T-helper 17 cell (primary cell): Measurements from ENCODE around the gene ATXN7L1. TPM values are rescaled to one million over a fixed set of nuclear protein-coding genes. Genes with fewer than 3 reads are reported as not detected.
A peak's percentile ranks its signal among the peaks of the same experiment; 100 is the strongest.

Experiments
- ATAC-seq: fragments of 150-1000 bp; cut with Tn5 transposase; 2 replicates; pipeline ENCODE4 v1.10.0; 2021; ENCODE audit warnings: mild to moderate bottlenecking, moderate library complexity
- DNase-seq, 3 donors: peaks; one replicate each; pipeline versions ENCODE4 v3.0.0 to v3.0.0-alpha.2; 2020 to 2021
- H3K9me3 ChIP-seq: one replicate; pipeline ENCODE4 v1.7.0; 2013; ENCODE audit warnings: low read length, mild to moderate bottlenecking; ENCODE audit not compliant: control insufficient read depth, poor library complexity, severe bottlenecking
- H3K27ac Mint-ChIP-seq: one replicate; pipeline ENCODE4 v1.8.0; 2022; ENCODE audit warnings: mild to moderate bottlenecking, moderate library complexity, mixed read lengths
- H3K27me3 Mint-ChIP-seq: one replicate; pipeline ENCODE4 v1.8.0; 2022; ENCODE audit warnings: mixed read lengths
- H3K36me3 Mint-ChIP-seq: one replicate; pipeline ENCODE4 v1.8.0; 2022; ENCODE audit warnings: low read depth, mixed read lengths
- H3K4me1 Mint-ChIP-seq: one replicate; pipeline ENCODE4 v1.8.0; 2022; ENCODE audit warnings: mild to moderate bottlenecking, mixed read lengths
- H3K4me3 Mint-ChIP-seq: one replicate; pipeline ENCODE4 v1.8.0; 2022; ENCODE audit warnings: mild to moderate bottlenecking, moderate library complexity, mixed read lengths
- total RNA-seq, 4 donors: library from RNA in 2 of 4; stranded (reverse) in 2 of 4; gene quantifications; one replicate each; pipeline ENCODE4 v1.2.3 and lab custom pipeline; 2022 to 2026

Gene ATXN7L1
- total RNA-seq, 2 donors from 2014 or later = 36.6 to 45.7 TPM

- H3K4me3 Mint-ChIP-seq = no peak overlapping the region
- no peaks in the 10 kb centered on the region for H3K36me3 Mint-ChIP-seq
- H3K27ac Mint-ChIP-seq = no peak overlapping the region
- DNase-seq (no peak), ATAC-seq (no peak)
- peaks cover 10% of the 10 kb centered on the region for H3K4me1 Mint-ChIP-seq
- no peaks in the 10 kb centered on the region for H3K9me3 ChIP-seq
- no peaks in the 10 kb centered on the region for H3K27me3 Mint-ChIP-seq
Measured at GRCh38 chr7:105590793-105591192, 285.6 kb downstream of the ATXN7L1 start.

DNA sequence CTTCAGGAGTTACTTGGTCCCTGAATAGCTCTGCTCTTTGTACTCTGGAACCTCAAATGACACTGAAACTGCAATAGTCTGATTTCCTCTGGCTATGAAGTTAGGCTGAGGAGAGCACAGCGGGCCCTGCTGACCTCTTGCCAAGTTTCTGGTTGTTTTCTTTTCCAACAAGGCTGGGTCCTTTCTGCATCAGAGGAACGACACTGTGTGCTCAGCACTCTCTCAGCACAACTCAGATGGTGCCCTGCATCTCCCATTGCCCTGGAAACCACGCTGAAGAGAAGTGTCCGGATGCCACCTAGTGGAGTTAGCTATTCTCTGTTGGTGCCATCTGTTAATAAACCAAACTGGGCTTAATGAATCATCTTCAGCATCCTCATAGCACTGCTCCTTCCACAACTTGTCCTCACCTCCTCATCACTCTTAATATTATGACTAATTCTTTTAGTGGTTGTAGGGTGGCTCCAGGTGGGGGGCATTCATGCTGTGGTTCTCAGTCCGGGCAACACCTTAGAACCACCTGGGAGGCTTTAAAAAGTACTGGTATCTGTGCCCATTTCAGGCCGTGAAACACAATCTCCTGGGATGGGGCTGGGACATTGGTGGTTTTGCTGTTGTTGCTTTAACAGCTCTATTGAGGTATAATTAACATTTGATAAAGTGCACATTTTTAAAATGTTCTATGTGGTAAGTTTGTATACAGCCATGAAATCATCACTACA lies 286.9 kb downstream of the ATXN7L1 start:
- no peak overlapping the region for H3K4me3 Mint-ChIP-seq
- H3K36me3 Mint-ChIP-seq = no peaks in the 10 kb centered on the region
- DNase-seq = peak in 1 of 3 donors; percentile 28
- H3K9me3 ChIP-seq = no peaks in the 10 kb centered on the region
- H3K27ac Mint-ChIP-seq = no peak overlapping the region
- peak; percentile 93 for ATAC-seq
- H3K27me3 Mint-ChIP-seq = no peaks in the 10 kb centered on the region
- peaks cover 10% of the 10 kb centered on the region for H3K4me1 Mint-ChIP-seq

DNA sequence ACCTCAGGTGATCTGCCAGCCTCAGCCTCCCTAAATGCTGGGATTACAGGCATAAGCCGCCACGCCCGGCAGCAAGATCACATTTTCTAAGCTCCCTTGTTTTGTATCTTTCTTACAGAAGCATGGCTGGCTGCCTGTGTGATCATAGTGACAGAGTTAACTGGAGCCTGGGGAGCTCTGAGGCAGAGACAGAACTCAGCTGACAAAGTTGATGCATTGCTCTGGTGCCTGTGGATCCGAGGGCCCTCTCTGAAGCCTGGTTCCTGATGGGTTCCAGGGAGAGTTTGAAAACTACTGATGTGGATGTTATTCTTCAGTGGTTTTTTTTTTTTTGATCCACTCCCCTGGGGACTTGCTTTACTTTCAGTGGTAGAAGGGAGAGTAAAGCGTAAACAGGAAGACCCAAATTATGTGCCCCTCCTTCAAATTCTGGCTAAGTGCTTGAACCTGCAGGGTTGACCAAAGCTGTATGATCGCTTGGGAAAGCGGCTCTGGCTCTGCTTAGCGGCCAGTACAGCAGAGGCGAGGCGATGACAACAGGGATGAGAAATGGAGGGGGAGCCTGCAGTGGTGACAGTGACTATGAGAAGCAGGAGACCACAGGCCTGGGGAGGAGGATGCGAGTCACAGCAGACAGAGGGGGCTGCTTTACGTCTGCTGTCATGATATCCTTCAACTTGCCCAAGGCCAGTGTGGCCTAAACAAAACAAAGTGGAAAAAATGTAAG lies 288.3 kb downstream of the ATXN7L1 start:
- no peak overlapping the region for H3K4me3 Mint-ChIP-seq
- DNase-seq (no peak), ATAC-seq (no peak)
- H3K36me3 Mint-ChIP-seq = no peaks in the 10 kb centered on the region
- H3K9me3 ChIP-seq = no peaks in the 10 kb centered on the region
- no peaks in the 10 kb centered on the region for H3K27me3 Mint-ChIP-seq
- peaks cover 10% of the 10 kb centered on the region for H3K4me1 Mint-ChIP-seq
- H3K27ac Mint-ChIP-seq = no peak overlapping the region

DNA sequence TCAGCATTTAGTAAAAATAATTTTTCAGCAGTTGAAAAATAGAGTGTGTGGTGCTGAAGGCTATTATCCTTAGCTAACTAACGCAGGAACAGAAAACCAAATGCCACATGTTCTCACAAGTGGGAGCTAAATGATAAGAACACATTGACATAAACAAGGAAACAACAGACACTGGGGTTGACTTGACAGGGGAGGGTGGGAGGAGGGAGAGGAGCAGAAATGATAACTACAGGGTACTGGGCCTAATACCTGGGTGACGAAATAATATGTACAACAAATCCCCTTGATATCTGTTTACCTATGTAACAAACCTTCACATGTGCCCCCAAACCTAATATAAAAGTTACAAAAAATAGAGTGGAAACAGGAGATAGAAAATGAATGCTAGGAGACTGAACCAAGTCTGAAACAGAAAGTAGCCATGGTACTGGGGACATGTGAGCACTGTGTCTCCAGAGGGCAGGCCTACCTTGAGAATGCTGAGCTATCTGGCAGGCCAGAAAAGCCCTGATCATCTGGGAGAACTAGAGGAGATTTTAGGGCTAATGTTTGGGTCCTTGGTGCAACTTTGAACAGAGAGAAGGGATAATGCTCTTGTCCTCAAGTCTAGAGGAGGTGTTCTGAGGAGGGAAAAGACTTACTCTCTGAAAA lies 290.4 kb downstream of the ATXN7L1 start:
- peak overlapping the region; percentile 59 for H3K27ac Mint-ChIP-seq
- H3K9me3 ChIP-seq = no peaks in the 10 kb centered on the region
- ATAC-seq (no peak), DNase-seq (no peak)
- peaks cover 15% of the 10 kb centered on the region for H3K4me1 Mint-ChIP-seq
- peaks cover 13% of the 10 kb centered on the region for H3K27me3 Mint-ChIP-seq
- H3K36me3 Mint-ChIP-seq = no peaks in the 10 kb centered on the region
- H3K4me3 Mint-ChIP-seq = no peak overlapping the region

DNA sequence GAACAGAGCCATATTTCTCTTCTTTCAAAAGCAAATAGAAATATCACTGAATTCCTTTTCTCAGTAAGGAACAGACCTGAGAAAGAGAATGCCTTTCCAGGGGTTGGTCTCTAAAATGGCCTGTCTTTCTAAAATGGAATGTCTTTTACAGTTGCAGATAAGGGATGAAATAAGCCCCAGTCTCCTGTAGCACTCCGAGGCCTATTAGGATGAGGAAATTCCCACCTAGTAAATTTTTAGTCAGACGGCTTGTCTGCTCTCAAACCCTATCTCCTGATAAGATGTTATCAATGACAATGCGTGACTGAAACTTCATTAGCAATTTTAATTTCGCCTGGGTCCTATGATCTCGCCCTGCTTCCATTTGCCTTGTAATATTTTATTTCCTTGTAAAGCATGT lies 292.2 kb downstream of the ATXN7L1 start:
- no peak overlapping the region for H3K27ac Mint-ChIP-seq
- H3K4me1 Mint-ChIP-seq = peaks cover 12% of the 10 kb centered on the region
- H3K36me3 Mint-ChIP-seq = no peaks in the 10 kb centered on the region
- DNase-seq = no peak
- no peaks in the 10 kb centered on the region for H3K9me3 ChIP-seq
- H3K4me3 Mint-ChIP-seq = no peak overlapping the region
- H3K27me3 Mint-ChIP-seq = peaks cover 17% of the 10 kb centered on the region
- ATAC-seq = no peak

- Mint-ChIP-seq H3K4me1 (peaks cover 9% of the 10 kb centered on the region), H3K36me3 (no peaks in the 10 kb centered on the region), H3K27me3 (peaks cover 17% of the 10 kb centered on the region), H3K4me3 (peak overlapping the region; percentile 63), H3K27ac (no peak overlapping the region)
- no peaks in the 10 kb centered on the region for H3K9me3 ChIP-seq
- ATAC-seq (no peak), DNase-seq (no peak)
Measured at GRCh38 chr7:105583061-105583460, 293.3 kb downstream of the ATXN7L1 start.

- Mint-ChIP-seq H3K36me3 (no peaks in the 10 kb centered on the region), H3K27ac (no peak within 1 kb of the TSS), H3K4me3 (peak within 1 kb of the TSS; percentile 77), H3K4me1 (peaks cover 9% of the 10 kb centered on the region), H3K27me3 (peaks cover 17% of the 10 kb centered on the region)
- DNase-seq = peak in 2 of 3 donors; percentile 14 to 27
- H3K9me3 ChIP-seq = no peaks in the 10 kb centered on the region
- peak; percentile 63 for ATAC-seq
Measured at GRCh38 chr7:105581066-105581811, 295.2 kb downstream of the ATXN7L1 start, which contains the start of gene EFCAB10. EFCAB10 (minus strand) TSS chr7:105581493; CDS start chr7:105581463, 30 bp downstream.

DNA sequence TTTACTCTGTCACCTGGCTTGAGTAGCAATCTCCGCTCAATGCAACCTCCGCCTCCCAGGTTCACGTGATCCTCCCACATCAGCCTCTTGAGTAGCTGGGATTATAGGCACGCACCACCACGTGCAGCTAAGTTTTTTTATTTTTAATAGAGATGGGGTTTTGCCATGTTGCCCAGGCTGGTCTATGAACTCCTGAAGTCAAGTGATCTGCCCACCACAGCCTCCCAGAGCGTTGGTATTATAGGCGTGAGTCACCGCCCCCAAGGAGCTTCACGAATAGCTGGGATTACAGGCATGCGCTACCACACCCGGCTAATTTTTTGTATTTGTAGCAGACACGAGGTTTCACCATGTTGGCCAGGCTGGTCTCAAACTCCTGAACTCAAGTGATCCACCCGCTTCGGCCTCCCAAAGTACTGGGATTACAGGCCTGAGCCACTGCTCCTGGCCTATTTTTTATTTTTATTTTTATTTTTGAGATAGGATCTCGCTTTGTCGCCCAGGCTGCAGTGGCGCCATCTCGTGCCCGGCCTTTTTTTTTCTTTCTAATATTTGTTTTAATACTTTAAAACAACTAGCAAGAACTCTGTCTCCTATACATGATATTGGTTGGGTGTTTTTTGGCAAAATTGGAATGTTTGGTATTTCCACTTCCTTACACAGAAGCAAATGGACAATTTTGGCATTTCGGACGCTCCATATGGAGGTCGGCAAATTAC lies 296.2 kb downstream of the ATXN7L1 start:
- Mint-ChIP-seq H3K4me3 (peak overlapping the region; percentile 77), H3K36me3 (no peaks in the 10 kb centered on the region), H3K27me3 (peaks cover 17% of the 10 kb centered on the region)

DNA sequence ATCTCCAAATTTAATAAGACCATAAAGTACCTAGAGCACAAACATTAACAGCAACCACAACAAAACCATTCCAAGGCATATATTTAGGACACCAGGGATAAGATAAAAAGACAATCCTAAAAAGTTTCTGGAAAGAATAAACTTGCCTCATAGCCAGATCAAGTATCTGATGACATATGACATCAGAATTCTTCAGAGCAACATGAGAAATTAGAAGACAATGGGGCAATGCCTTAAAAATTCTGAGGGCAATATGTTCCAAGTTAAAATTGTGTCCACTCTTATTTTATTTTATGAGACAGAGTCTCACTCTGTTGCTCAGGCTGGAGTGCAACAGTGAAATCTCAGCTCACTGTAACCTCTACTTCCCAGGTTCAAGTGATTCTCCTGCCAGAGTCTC lies 297.9 kb downstream of the ATXN7L1 start:
- H3K4me1 Mint-ChIP-seq = peaks cover 5% of the 10 kb centered on the region

More for the DNA sequence above, 296.2 kb downstream of the ATXN7L1 start:
- H3K27ac Mint-ChIP-seq = no peak overlapping the region
- DNase-seq = no peak
- ATAC-seq = no peak
- H3K9me3 ChIP-seq = no peaks in the 10 kb centered on the region
- H3K4me1 Mint-ChIP-seq = peaks cover 5% of the 10 kb centered on the region

DNA sequence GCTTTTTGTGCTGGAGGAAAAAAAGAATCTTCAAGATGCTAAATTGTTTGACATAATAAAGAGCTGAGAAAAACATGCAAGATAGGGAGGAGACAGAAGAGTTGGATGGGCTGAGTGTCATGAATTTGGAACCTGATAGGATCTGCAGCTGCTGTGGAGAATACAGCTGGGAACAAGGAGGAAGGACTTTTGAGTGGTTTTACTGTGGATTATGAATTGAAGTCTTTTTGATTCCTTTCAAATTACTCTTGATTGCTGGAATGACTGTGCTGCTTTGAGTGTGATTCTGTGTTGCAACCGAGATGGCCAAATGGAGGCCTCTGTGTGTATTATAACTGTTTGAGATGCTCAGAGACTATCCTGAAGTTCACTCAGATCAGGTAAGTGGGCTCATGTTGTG lies 299.1 kb downstream of the ATXN7L1 start:
- H3K4me3 Mint-ChIP-seq = no peak overlapping the region
- no peaks in the 10 kb centered on the region for H3K4me1 Mint-ChIP-seq
- DNase-seq (no peak), ATAC-seq (no peak)
- H3K27me3 Mint-ChIP-seq = peaks cover 13% of the 10 kb centered on the region
- no peak overlapping the region for H3K27ac Mint-ChIP-seq
- H3K9me3 ChIP-seq = no peaks in the 10 kb centered on the region
- no peaks in the 10 kb centered on the region for H3K36me3 Mint-ChIP-seq

More for the DNA sequence above, 297.9 kb downstream of the ATXN7L1 start:
- H3K27ac Mint-ChIP-seq = no peak overlapping the region
- H3K9me3 ChIP-seq = no peaks in the 10 kb centered on the region
- no peaks in the 10 kb centered on the region for H3K36me3 Mint-ChIP-seq
- H3K4me3 Mint-ChIP-seq = no peak overlapping the region
- no peak for ATAC-seq
- H3K27me3 Mint-ChIP-seq = peaks cover 17% of the 10 kb centered on the region
- DNase-seq = no peak

DNA sequence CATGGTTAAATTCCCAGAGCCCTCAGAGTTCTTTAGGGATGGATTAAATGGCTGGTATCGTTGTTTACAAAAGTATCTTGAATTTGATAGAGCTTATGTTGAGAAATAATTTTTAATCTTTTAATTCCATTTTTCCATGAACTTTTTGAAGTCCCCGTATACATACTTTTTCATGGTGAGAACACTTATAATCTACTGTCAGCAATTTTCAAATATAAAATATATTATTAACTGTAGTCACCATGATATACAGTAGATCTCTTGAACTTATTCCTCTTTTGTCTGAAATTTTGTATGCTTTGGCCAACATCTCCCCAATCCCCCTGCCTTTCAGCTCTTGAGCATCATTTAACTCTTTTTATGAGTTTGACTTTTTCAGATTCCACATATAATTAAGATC lies 304.5 kb downstream of the ATXN7L1 start:
- no peak for DNase-seq
- H3K4me1 Mint-ChIP-seq = no peaks in the 10 kb centered on the region
- H3K36me3 Mint-ChIP-seq = peaks cover 2% of the 10 kb centered on the region
- no peaks in the 10 kb centered on the region for H3K27me3 Mint-ChIP-seq
- H3K4me3 Mint-ChIP-seq = no peak overlapping the region
- no peak overlapping the region for H3K27ac Mint-ChIP-seq
- no peak for ATAC-seq
- H3K9me3 ChIP-seq = no peaks in the 10 kb centered on the region

DNA sequence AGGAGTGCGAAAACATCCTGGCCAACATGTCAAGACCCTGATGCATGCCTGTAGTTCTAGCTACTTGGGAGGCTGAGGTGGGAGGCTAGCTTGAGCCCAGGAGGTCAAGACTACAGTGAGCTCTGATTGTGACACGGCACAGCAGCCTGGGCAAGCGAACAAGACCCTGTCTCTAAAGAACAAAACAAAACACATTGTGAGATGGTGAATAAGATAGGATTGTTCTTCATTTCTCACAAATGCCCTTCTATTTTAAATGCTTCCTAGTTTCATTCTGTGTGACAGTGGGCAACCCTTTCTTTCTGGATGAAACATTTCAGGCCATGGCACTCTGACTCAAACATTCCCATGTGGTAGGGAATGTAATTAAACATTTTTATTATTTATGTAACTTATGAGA lies 308.6 kb downstream of the ATXN7L1 start:
- H3K36me3 Mint-ChIP-seq = peaks cover 5% of the 10 kb centered on the region
- H3K4me3 Mint-ChIP-seq = no peak overlapping the region
- H3K9me3 ChIP-seq = no peaks in the 10 kb centered on the region
- H3K4me1 Mint-ChIP-seq = no peaks in the 10 kb centered on the region
- ATAC-seq (no peak), DNase-seq (no peak)
- H3K27ac Mint-ChIP-seq = no peak overlapping the region
- H3K27me3 Mint-ChIP-seq = no peaks in the 10 kb centered on the region
